Measurements from ENCODE around the gene SLC38A11.
"Not testable (repeated sequence)": the region's sequence is repeated elsewhere in the genome, so short reads cannot be mapped to it uniquely, and the experiment has no call there.

SLC38A11 gene

DNA sequence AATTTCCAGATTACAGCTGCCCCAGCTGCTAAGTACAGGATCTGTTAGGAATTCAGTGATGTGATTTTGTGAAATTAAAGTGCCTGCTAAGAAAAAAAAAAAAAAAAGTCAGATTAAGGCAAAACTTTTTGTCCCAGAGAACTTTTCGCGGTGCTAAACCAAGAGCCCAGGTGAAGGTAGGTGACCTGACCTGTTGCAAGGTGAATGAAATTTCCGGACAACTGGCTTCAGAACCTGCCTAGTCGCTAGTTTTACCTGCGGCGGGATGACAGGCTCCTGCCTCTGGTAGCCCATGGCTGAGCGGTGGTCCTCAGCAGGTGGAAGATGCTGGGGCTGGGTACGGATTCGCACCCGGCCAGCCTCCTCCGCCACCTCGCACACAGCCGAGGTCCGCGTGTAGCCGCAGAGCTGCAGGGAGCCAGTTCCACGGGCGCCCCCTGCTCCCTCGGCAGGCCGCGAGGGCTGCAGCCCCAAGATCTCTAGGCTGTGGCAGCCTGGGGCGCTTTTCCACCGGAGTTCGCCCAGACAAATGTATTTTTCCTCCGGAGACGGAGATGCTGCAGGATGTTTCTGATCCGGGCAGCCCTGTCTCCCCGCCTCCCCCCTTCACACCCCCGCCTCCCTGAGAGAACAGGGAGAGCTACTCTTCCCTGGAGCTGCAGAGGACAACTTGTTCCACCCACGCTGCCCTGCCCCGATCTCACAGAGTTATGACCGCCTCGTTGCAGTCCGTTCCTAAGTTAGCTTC lies at the start of gene SLC38A11:
Gene SLC38A11 (minus strand): TSS at position 572 of the 748 bp plus-strand sequence. CDS start 278 bp downstream, at position 294.
- FAIRE-seq (no peak), DNase-seq (ENCODE audit: extremely low spot score, insufficient read length, low read depth) (no peak)

GRCh38 chr2:165003443-165004130 lies 48.3 kb upstream of the SLC38A11 start:
- FAIRE-seq (no peak), DNase-seq (ENCODE audit: extremely low spot score, insufficient read length, low read depth) (no peak)

DNA sequence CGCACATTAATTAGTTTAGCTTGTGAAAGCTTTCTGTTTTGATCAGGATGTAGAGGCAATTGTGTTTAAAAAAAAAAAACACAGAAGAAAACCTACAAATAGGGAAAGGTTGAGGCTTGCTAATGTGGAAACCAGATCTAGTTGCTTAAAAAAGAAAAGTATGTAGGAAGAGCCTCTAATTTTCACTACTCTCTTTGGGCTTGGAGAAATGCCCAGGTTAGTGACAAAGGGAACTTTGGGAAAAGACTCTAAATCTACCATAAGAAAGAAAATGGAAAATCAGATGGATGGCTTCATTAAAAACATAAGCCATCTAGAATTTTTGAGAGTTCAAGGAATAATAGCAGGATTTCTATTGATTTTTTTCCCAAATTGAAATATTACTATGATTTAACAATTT lies 47.3 kb upstream of the SLC38A11 start:
- no peak for DNase-seq (ENCODE audit: extremely low spot score, insufficient read length, low read depth)

GRCh38 chr2:164994664-164995299 lies 39.5 kb upstream of the SLC38A11 start:
- DNase-seq (ENCODE audit: extremely low spot score, insufficient read length, low read depth); FAIRE-seq: not testable (repeated sequence)

More for the DNA sequence above, 47.3 kb upstream of the SLC38A11 start:
- no peak for FAIRE-seq

GRCh38 chr2:164993287-164994016 lies 38.1 kb upstream of the SLC38A11 start:
- FAIRE-seq (no peak), DNase-seq (ENCODE audit: extremely low spot score, insufficient read length, low read depth) (no peak)

- FAIRE-seq (peak; percentile 74), DNase-seq (ENCODE audit: extremely low spot score, insufficient read length, low read depth) (no peak)
Measured at GRCh38 chr2:164992818-164993217, 37.5 kb upstream of the SLC38A11 start.

GRCh38 chr2:164992093-164992454 lies 36.7 kb upstream of the SLC38A11 start:
- DNase-seq (ENCODE audit: extremely low spot score, insufficient read length, low read depth); FAIRE-seq: not testable (repeated sequence)

DNA sequence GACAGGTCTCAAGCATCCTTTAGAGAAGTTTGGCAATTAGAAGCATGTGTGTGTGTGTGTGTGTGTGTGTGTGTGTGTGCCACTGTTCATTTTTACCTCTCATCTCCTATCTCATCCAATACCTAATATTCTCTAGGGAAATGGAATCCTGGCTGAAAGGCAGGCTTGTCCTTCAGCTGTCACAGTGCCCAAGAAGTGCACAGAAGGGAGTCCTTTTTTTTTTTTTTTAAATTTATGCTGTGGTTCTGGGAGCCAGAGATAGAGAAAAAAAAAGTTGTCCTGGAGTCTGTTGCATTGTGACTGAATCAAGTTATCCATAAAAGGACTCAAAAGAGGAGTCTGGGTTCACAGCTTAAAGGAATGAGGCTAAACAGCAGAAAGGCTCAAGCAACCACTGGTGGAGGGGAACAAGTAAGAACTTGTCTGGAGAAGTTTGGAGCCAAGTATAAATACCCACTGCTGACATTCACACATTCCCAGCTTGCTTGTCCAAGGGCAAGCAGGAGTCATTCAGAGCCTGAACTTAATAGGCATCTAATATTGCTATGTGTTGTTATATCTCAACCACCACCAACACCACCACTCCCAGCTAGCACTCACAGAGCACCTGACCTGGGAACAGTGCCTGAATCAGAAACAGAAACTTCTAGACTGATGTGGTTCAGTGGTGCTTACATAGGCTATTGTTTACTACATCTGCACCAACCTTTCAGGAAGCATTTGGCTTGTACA lies 36.2 kb upstream of the SLC38A11 start:
- DNase-seq (ENCODE audit: extremely low spot score, insufficient read length, low read depth), result not testable (repeated sequence)
- peak; percentile 71 for FAIRE-seq

DNA sequence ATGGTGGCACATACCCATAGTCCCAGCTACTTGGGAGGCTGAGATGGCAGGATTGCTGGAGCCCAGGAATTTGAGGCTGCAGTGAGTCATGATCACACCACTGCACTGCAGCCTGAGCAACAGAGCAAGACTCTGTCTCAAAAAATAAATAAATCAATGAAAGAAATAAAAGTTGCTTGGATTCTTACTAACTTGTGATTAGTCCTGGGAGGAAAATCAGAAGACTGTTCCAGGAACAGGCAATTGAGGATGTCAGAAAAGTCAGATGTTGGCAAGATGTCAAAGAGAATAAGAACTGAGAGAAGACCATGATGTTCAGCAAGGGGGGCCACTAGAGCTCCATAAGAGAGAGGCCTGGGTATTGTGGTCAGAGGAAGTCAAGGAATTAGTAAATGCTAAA lies 35.6 kb upstream of the SLC38A11 start:
- not testable (repeated sequence) for DNase-seq (ENCODE audit: extremely low spot score, insufficient read length, low read depth); FAIRE-seq

GRCh38 chr2:164988805-164989204 lies 33.5 kb upstream of the SLC38A11 start:
- not testable (repeated sequence) for FAIRE-seq

GRCh38 chr2:164986027-164986426 lies 30.7 kb upstream of the SLC38A11 start:
- not testable (repeated sequence) for FAIRE-seq; DNase-seq (ENCODE audit: extremely low spot score, insufficient read length, low read depth)

More at GRCh38 chr2:164988805-164989204, 33.5 kb upstream of the SLC38A11 start:
- DNase-seq (ENCODE audit: extremely low spot score, insufficient read length, low read depth), result not testable (repeated sequence)

DNA sequence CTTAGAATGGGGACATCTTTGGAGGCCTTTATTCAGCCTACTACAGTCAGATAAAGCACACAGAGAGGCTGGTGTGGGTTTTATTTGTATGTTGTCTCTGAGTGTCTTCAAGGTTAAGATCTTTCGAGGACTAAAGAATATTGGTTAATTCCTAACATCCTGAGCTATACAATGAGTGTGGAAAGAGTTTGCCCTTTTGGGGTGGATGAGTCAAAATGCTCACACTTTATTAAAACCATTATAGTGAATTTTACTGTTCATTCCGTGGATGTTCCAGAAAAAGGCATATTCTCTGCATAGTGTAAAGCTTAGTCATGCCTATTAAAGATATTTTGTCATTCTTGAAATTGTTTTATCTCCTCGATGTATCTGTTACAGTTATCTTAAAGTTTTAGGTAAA lies 29.1 kb upstream of the SLC38A11 start:
- FAIRE-seq (no peak), DNase-seq (ENCODE audit: extremely low spot score, insufficient read length, low read depth) (no peak)

DNA sequence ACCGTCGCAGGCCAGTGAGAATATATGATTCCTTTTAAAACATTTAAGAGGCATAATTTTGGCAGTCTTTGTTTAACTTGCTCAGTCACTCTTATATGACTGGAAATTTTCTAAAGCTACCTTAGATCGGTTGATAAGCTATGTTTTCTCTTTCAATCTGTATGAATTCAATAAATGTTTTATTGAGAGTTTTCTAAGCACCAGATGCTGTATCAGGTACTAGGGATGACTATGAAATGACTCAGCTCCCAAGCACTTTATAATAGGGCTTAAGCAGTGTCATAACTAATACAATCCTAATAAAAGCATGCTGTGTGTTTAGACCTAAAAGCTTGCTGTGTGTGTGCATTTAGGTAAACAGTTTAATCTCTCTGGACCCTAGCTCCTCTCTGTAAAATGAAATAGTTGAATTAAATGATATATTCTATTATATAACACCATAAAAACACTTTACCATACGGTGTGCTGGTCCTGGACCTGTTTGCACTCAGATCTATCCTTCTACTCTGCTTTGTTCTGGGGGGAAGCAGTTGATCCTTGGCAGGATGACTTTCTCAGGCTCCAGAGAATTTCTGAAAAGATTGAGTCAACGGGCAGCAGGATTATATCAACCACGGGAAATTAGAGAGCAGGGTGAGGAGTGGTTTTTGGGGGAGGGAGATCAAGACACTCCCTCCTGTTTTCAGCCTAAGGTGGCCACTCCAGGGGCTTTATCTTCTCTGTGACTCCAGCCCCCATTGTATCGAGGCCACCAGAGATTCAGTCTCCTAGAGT lies 26.1 kb upstream of the SLC38A11 start:
- FAIRE-seq (no peak), DNase-seq (ENCODE audit: extremely low spot score, insufficient read length, low read depth) (no peak)

- not testable (repeated sequence) for DNase-seq (ENCODE audit: extremely low spot score, insufficient read length, low read depth); FAIRE-seq
Measured at GRCh38 chr2:164980688-164981087, 25.4 kb upstream of the SLC38A11 start.

DNA sequence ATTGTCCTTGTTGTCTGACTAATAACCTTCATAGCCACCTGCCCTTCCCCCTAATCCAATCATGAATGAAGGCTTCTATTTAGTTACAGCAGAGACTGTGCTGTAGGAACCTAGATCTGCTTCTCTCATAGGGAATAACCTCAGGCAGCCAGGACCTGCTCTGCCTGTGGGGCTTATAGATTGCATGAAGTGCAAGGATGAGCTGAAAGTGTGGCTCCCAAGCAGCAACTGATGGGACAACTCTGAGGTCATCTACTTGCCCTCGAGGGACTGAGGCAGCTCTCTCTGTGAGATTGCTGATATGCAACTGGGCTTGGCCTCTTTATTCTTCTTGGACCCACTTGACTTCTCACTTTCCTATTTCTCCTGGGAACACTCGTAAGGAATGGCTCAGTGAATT lies 23.8 kb upstream of the SLC38A11 start:
- no peak for FAIRE-seq
- no peak for DNase-seq (ENCODE audit: extremely low spot score, insufficient read length, low read depth)

DNA sequence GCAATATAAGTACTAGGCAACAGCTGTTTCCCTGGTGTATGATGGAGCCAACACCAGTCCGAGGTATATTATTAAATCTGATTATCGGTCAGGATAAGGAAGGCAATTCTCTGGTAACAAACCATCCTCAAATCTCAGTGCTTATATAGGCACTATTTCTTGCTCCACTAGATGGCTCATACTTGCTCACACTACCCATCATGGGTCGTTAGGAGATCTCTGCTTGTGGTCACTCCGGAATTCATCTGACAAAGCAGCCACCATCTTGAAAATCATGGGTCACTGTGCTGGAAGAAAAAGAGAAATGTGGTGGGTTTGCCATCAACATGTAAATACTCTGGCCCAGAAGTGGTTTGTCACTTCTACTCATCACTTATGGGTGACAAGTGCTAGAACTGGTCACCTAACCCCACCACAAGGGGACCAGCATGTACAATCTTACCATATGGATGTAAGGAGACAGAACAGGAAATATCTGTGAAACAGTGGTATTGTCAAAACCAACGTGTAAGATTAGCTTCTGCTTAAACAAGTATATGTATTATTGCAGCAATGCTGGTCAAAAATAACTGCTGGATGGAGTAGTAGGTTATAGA lies 21.6 kb upstream of the SLC38A11 start:
- not testable (repeated sequence) for DNase-seq (ENCODE audit: extremely low spot score, insufficient read length, low read depth); FAIRE-seq

GRCh38 chr2:164976301-164976700 lies 21.0 kb upstream of the SLC38A11 start:
- DNase-seq (ENCODE audit: extremely low spot score, insufficient read length, low read depth), result no peak
- no peak for FAIRE-seq

GRCh38 chr2:164975891-164976290 lies 20.6 kb upstream of the SLC38A11 start:
- no peak for FAIRE-seq

More at GRCh38 chr2:164975891-164976290, 20.6 kb upstream of the SLC38A11 start:
- no peak for DNase-seq (ENCODE audit: extremely low spot score, insufficient read length, low read depth)

Measured in GM18507 (cell line).